ENCODE data around the gene PLEK2. TPM values are rescaled to one million over a fixed set of nuclear protein-coding genes. Genes with fewer than 3 reads are reported as not detected.
"Not testable (repeated sequence)": the region's sequence is repeated elsewhere in the genome, so short reads cannot be mapped to it uniquely, and the experiment has no call there.

Gene PLEK2
- total RNA-seq, 3 donors from 2014 or later, result 15.0 to 41.7 (median 30.8) TPM

DNA sequence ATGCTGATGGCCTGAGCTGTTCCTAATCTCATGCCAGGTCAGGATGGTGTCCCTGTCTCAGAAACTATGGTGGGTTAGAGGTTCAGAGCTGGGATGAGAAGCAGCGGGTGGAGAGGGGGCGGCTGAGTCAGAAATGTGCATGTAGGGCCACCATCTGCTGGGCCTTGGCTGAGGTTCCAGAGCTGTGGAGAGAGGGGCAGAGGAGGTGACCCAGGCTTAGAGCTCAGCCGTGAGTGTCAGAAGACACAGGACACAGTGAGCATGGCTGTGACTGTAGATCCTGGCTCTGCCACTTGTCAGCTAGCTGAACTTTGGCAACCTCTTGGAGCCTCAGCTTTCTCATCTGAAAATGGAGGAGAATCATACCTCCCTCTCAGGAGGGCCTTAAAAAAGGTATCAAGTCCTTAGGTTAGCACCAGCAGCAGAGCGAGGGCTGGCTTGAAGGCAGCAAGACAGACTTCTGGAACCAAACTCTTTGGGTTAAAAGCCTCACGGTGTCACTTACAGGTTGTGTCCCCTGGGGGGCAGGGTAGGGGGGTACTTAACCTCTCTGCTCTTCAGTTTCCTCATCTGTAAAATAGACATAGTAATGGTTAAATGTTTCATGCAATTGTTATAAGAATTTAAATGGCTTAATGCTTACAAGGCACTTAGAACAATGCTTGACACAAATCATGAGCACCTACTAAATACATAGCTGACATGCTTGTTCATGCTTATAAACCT is 41.8 kb upstream of the PLEK2 start:
- H3K4me1 ChIP-seq (ENCODE audit: low read depth), result no peaks in the 10 kb centered on the region
- H3K36me3 ChIP-seq (ENCODE audit: low read depth), result no peaks in the 10 kb centered on the region
- no peak overlapping the region for H3K4me3 ChIP-seq
- TF ChIP-seq, protein P1, sequence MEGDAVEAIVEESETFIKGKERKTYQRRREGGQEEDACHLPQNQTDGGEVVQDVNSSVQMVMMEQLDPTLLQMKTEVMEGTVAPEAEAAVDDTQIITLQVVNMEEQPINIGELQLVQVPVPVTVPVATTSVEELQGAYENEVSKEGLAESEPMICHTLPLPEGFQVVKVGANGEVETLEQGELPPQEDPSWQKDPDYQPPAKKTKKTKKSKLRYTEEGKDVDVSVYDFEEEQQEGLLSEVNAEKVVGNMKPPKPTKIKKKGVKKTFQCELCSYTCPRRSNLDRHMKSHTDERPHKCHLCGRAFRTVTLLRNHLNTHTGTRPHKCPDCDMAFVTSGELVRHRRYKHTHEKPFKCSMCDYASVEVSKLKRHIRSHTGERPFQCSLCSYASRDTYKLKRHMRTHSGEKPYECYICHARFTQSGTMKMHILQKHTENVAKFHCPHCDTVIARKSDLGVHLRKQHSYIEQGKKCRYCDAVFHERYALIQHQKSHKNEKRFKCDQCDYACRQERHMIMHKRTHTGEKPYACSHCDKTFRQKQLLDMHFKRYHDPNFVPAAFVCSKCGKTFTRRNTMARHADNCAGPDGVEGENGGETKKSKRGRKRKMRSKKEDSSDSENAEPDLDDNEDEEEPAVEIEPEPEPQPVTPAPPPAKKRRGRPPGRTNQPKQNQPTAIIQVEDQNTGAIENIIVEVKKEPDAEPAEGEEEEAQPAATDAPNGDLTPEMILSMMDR (IDR thresholded peaks at IDR 0.05), result no peak
- intact Hi-C loops (cut with DNase I, micrococcal nuclease), result no loop called here
- no peaks in the 10 kb centered on the region for H3K9me3 ChIP-seq
- ATAC-seq (no peak), DNase-seq (no peak)

DNA sequence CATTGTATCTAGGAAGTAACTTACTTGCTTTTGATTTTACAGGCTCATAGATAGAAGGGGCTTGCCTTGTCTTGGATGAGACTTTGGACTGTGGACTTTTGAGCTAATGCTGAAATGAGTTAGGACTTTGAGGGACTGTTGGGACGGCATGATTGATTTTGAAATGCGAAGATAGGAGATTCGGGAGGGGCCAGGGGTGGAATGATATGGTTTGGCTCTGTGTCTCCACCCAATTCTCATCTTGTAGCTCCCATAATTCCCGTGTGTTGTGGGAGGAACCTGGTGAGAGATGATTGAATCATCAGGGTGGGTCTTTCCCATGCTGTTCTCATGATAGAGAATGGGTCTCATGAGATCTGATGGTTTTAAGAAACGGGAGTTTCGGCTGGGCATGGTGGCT is 39.7 kb upstream of the PLEK2 start:
- intact Hi-C loops (cut with DNase I, micrococcal nuclease); H3K4me1 ChIP-seq (ENCODE audit: low read depth); H3K36me3 ChIP-seq (ENCODE audit: low read depth); DNase-seq; H3K9me3 ChIP-seq; H3K4me3 ChIP-seq; ATAC-seq: not testable (repeated sequence)

DNA sequence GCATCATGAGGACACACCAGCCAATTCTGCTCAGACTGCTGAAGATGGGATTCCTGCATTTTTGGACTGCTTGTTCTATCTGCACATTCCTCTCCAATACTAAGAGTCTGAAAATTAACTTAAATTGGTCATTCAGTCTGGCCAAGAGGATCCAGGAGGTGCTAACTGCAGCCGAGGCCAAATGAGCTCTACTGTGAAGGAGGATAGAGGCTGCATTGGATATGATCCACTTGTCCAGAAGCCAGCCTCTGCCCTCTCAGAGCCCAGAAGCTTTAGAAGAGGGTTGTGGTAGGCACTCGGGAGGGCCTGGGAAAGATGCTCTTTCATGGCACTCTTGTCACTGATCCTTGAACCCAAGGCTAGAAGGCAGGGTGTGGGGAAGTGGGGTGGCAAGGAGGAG is 37.1 kb upstream of the PLEK2 start:
- intact Hi-C loops (cut with DNase I, micrococcal nuclease), result no loop called here
- peaks cover 5% of the 10 kb centered on the region for H3K4me1 ChIP-seq (ENCODE audit: low read depth)
- no peaks in the 10 kb centered on the region for H3K36me3 ChIP-seq (ENCODE audit: low read depth)
- H3K9me3 ChIP-seq, result no peaks in the 10 kb centered on the region
- TF ChIP-seq, protein P1 (IDR thresholded peaks at IDR 0.05), result no peak
- no peak overlapping the region for H3K4me3 ChIP-seq
- no peak for ATAC-seq
- no peak for DNase-seq

DNA sequence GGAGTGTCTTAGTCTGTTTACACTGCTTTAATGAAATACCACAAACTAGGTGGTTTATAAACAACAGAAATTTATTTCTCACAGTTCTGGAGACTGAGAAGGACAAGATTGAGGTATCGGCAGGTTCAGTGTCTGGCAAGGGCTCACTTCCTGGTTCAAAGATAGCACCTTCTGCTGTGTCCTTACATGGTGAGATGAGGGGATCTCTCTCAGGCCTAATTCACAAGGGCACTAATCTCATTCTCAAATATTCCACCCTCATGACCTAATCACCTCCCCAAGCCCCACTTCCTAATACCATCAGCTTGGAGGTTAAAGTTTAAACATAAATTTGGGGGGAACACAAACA is 35.0 kb upstream of the PLEK2 start:
- intact Hi-C loops (cut with DNase I, micrococcal nuclease), result no loop called here
- Histone ChIP-seq H3K4me1 (ENCODE audit: low read depth) (peaks cover 9% of the 10 kb centered on the region), H3K4me3 (no peak overlapping the region), H3K36me3 (ENCODE audit: low read depth) (no peaks in the 10 kb centered on the region), H3K9me3 (no peaks in the 10 kb centered on the region)
- TF ChIP-seq, protein P1 (IDR thresholded peaks at IDR 0.05), result no peak
- peak in 1 of 3 donors; percentile 50 for DNase-seq
- peak; percentile 70 for ATAC-seq

DNA sequence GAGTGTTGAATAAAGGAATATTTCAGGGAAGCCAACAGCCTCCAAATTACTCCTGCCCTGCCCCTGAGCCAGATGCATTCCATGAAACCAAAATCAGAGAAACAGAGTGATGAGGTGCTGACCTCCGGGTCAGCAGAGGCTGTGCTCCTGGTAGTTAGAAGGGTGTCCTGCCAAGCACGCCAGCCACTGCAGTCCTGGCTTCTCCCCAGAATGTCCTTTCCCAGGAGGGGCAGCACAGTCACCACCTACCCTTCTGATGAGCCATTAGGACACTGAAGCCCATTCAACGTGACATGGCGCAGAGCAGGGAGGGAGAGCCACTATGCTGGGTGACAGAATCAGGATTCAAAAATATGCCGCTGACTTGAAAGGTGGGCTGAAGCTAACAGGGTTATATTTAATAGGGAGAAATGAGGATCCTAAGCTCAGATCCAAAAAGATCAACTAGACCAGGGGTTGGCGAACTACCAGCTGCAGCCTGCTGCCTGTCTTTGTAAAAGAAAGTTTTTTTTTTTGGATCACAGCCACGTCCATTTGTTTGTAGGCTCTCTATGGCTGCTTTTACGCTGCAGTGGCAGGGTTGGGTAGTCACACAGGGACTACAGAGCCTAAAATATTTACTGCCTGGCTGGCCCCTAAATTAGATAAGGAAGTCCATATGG is 34.5 kb upstream of the PLEK2 start:
- DNase-seq, result peak in 1 of 3 donors; percentile 23
- peak; percentile 65 for ATAC-seq
- Histone ChIP-seq H3K4me1 (ENCODE audit: low read depth) (peaks cover 9% of the 10 kb centered on the region), H3K4me3 (no peak overlapping the region), H3K9me3 (no peaks in the 10 kb centered on the region), H3K36me3 (ENCODE audit: low read depth) (no peaks in the 10 kb centered on the region)
- TF ChIP-seq, protein P1 (IDR thresholded peaks at IDR 0.05), result no peak
- intact Hi-C loops (cut with DNase I, micrococcal nuclease), result no loop called here

DNA sequence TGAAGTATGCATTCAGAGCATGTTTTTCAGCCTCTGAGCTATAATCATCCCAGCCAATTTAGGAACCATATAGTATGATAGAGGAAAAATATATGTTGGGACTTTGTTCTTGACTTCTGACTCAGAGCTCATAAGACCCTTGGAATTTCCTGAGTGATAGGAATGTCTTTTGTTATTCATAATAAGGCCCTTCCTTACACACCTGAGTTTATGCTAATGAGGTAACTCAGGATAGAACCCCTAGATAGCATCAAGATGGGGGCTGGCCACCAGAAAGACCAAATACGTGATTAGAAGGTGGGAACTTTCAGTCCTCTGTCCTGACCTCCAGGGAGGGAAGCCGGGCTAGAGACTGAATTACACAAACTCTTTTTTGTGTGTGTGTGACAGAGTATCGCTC is 32.4 kb upstream of the PLEK2 start:
- Histone ChIP-seq H3K36me3 (ENCODE audit: low read depth) (no peaks in the 10 kb centered on the region), H3K9me3 (no peaks in the 10 kb centered on the region), H3K4me3 (no peak overlapping the region), H3K4me1 (ENCODE audit: low read depth) (peaks cover 23% of the 10 kb centered on the region)
- DNase-seq, result no peak
- intact Hi-C loops (cut with DNase I, micrococcal nuclease), result no loop called here
- ATAC-seq, result peak; percentile 3
- TF ChIP-seq, protein P1 (IDR thresholded peaks at IDR 0.05), result no peak
